ACC112 (cell line): ENCODE results near the gene EMSY.
A peak's percentile ranks its signal among the peaks of the same experiment; 100 is the strongest.

Experiments used
- H2AFZ ChIP-seq: fragments of 200-600 bp; sonication (generic); one replicate; pipeline ENCODE4 v1.6.0; 2017; ENCODE audit warnings: antibody characterized with exemption, low read length; ENCODE audit not compliant: unreplicated experiment
- H3K27ac ChIP-seq: fragments of 200-600 bp; sonication (generic); 2 replicates; pipeline ENCODE4 v1.5.1; 2014; ENCODE audit warnings: low read depth, mild to moderate bottlenecking, antibody characterized with exemption, low read length, moderate library complexity
- H3K27me3 ChIP-seq: fragments of 200-600 bp; sonication (generic); 2 replicates; pipeline ENCODE4 v1.6.1; 2014; ENCODE audit warnings: mild to moderate bottlenecking, antibody characterized with exemption, low read length, moderate library complexity, mixed read lengths; ENCODE audit not compliant: insufficient read depth
- H3K36me3 ChIP-seq: fragments of 200-600 bp; sonication (generic); 2 replicates; pipeline ENCODE4 v1.6.1; 2016; ENCODE audit warnings: mild to moderate bottlenecking, antibody characterized with exemption, low read length, moderate library complexity, mixed read lengths; ENCODE audit not compliant: insufficient read depth
- H3K4me1 ChIP-seq: fragments of 200-600 bp; sonication (generic); one replicate; pipeline ENCODE4 v1.6.1; 2016; ENCODE audit warnings: low read length, mixed read lengths; ENCODE audit not compliant: insufficient read depth, unreplicated experiment, control insufficient read depth
- H3K4me3 ChIP-seq: fragments of 200-600 bp; sonication (generic); 2 replicates; pipeline ENCODE4 v1.5.1; 2014; ENCODE audit warnings: mild to moderate bottlenecking, low read depth, low read length
- H3K79me2 ChIP-seq: fragments of 200-600 bp; sonication (generic); one replicate; pipeline ENCODE4 v1.6.0; 2016; ENCODE audit warnings: low read length; ENCODE audit not compliant: control insufficient read depth, unreplicated experiment, insufficient read depth

The EMSY gene

DNA sequence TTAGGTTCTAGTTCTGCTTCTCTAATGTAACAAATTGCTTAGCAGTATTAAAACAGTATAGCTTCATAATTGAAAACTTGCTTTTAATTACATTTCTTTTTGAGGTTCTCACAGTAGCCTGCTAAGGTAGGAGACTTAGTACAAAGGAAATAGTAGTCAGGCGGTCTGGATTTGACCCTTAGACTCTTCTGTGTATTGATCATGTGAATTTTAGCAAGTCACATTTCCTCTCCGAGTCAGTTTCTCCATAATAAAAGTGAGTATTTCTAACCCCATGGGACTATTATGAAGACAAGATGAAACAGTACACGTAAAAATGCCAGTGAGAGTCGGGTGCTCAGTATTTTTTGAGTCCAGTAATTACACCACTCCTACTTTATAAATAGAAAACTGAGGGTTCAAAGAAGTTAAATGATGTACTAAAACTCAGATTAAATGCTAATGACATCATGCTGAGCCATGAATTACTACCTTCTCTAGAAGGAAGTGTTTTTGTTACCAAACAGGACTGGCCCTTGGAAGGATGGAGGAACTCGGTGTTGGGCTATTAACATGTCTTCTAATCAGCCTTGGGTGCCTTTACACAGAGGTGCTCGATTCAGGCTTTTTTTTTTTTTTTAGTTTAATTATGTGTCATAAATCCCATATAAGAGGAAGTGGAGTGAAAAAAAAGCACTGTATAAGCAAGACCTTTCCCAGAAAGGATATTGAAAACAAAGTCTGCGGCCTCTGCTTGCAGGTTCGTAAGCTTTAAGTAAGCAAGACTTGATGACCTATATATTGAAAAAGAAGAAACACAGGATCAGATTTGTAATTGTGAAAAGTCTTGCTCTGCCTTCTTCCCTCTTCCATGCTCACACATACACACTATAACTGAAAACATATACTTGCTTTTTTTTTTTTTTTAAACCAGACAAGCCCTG is 109.0 kb downstream of the EMSY start:
- Histone ChIP-seq H3K27me3 (no peaks in the 10 kb centered on the region), H3K4me1 (peaks cover 29% of the 10 kb centered on the region), H3K79me2 (no peaks in the 10 kb centered on the region), H3K27ac (peak overlapping the region; percentile 20; the same call in 1 of the 2 replicates), H3K36me3 (no peaks in the 10 kb centered on the region), H2AFZ (peak overlapping the region; percentile 1), H3K4me3 (no peak overlapping the region)

- H3K27me3 ChIP-seq: no peaks in the 10 kb centered on the region
- H3K4me3 ChIP-seq: no peak overlapping the region
- H3K27ac ChIP-seq: no peak overlapping the region
- H3K79me2 ChIP-seq: no peaks in the 10 kb centered on the region
- H3K36me3 ChIP-seq: no peaks in the 10 kb centered on the region
- peaks cover 39% of the 10 kb centered on the region for H3K4me1 ChIP-seq
- no peak overlapping the region for H2AFZ ChIP-seq
These were observed 109.9 kb downstream of the EMSY start for GRCh38 chr11:76554767-76555166.

DNA sequence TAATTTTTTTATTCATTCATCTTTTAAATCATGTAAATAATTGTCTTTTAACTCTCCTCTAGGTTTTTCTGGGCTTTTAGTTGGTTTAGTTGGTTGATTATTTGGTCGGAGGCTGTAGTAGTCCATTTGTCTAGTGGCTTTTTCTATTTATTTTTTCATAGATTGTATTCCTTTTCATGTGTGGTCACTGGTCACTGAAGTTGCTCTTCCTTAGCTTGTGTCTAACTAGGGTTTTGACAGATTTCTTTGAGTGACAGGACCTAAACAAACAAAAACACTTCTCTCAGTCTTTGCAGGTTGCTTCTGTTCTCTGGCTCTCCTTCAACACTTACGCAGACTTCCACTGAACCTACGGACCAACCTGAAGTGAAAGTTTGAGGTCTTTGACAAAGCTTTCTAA is 112.6 kb downstream of the EMSY start:
- Histone ChIP-seq H3K27ac (no peak overlapping the region), H2AFZ (no peak overlapping the region), H3K4me3 (no peak overlapping the region), H3K79me2 (no peaks in the 10 kb centered on the region), H3K4me1 (peaks cover 35% of the 10 kb centered on the region), H3K27me3 (no peaks in the 10 kb centered on the region), H3K36me3 (no peaks in the 10 kb centered on the region)

GRCh38 chr11:76558473-76558872 is 113.7 kb downstream of the EMSY start:
- peaks cover 26% of the 10 kb centered on the region for H3K4me1 ChIP-seq
- no peaks in the 10 kb centered on the region for H3K36me3 ChIP-seq
- H3K79me2 ChIP-seq: no peaks in the 10 kb centered on the region
- no peaks in the 10 kb centered on the region for H3K27me3 ChIP-seq
- H3K27ac ChIP-seq: no peak overlapping the region
- no peak overlapping the region for H3K4me3 ChIP-seq
- H2AFZ ChIP-seq: no peak overlapping the region

DNA sequence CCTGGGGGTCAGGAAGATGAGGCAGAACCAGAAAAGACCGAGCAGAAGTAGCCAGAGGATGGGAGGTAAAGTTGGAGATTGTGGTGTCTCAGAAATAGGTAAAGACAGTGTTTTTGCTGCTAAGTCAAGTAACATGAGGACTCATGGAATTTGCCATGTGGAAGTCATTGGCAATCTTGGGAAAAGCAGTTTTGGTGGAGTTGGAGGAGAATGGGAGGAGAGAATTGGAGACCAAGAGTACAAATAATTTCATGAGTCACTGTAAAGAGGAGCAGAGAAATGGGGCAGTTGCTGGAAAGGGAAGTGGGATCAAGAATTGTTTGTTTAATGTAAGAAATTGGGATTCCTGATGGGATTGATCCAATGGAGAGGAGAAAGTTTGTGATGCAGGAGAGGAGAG is 114.1 kb downstream of the EMSY start:
- H3K36me3 ChIP-seq: no peaks in the 10 kb centered on the region
- no peak overlapping the region for H2AFZ ChIP-seq
- H3K27me3 ChIP-seq: no peaks in the 10 kb centered on the region
- peaks cover 23% of the 10 kb centered on the region for H3K4me1 ChIP-seq
- no peak overlapping the region for H3K4me3 ChIP-seq
- no peaks in the 10 kb centered on the region for H3K79me2 ChIP-seq
- H3K27ac ChIP-seq: no peak overlapping the region

DNA sequence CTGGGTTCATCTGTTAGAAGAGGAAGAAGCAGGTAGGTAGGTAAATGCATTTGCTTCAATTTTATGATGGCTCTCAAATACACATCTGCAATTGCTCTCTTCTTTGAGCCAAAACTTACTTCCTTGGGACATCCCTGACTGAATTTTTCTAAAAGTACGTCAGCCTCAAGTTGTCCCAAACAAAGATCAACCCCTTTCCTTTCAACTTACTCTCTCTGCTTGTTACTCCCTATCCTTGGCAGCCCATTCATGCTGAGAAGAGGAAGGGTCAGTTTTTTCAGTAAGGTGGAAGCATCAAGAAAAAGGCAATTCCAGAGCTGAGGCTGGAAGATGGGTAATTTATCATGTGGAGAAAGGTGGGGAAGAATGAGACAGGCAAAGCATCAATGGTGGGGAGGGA is 114.5 kb downstream of the EMSY start:
- Histone ChIP-seq H3K4me1 (peaks cover 23% of the 10 kb centered on the region), H3K79me2 (no peaks in the 10 kb centered on the region), H3K27ac (no peak overlapping the region), H3K36me3 (no peaks in the 10 kb centered on the region), H3K27me3 (no peaks in the 10 kb centered on the region), H2AFZ (no peak overlapping the region), H3K4me3 (no peak overlapping the region)

GRCh38 chr11:76560219-76560618 is 115.4 kb downstream of the EMSY start:
- no peaks in the 10 kb centered on the region for H3K79me2 ChIP-seq

GRCh38 chr11:76561245-76561644 is 116.4 kb downstream of the EMSY start:
- peaks cover 23% of the 10 kb centered on the region for H3K4me1 ChIP-seq
- H3K36me3 ChIP-seq: no peaks in the 10 kb centered on the region
- no peak overlapping the region for H3K4me3 ChIP-seq
- H3K79me2 ChIP-seq: no peaks in the 10 kb centered on the region
- no peak overlapping the region for H2AFZ ChIP-seq
- H3K27me3 ChIP-seq: no peaks in the 10 kb centered on the region
- H3K27ac ChIP-seq: no peak overlapping the region

More at GRCh38 chr11:76560219-76560618, 115.4 kb downstream of the EMSY start:
- Histone ChIP-seq H3K36me3 (no peaks in the 10 kb centered on the region), H3K27me3 (no peaks in the 10 kb centered on the region), H3K4me3 (no peak overlapping the region), H2AFZ (no peak overlapping the region), H3K27ac (no peak overlapping the region; the same call in 1 of the 2 replicates), H3K4me1 (peaks cover 23% of the 10 kb centered on the region)

DNA sequence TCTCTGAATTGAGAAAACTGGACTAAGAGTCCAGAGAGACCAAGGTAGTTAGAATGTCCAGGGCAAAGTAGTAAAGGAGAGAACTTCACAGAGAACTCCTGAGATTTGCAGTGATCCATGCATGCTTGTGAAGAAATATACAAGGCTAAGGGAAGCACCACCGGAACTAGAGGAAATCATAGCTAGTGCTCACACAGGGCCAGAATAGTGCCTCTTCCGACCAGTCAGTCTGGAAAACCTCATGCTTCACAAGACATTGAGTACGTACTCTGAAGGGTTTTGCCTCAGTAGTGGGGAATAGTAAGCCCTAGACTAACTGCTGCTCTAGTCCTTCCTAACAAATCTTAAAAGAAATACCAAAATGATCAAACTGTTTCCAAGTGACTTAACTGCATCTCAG is 117.7 kb downstream of the EMSY start:
- Histone ChIP-seq H3K27me3 (no peaks in the 10 kb centered on the region), H3K27ac (no peak overlapping the region), H3K36me3 (no peaks in the 10 kb centered on the region), H3K4me1 (peaks cover 23% of the 10 kb centered on the region), H2AFZ (no peak overlapping the region), H3K4me3 (no peak overlapping the region), H3K79me2 (no peaks in the 10 kb centered on the region)

DNA sequence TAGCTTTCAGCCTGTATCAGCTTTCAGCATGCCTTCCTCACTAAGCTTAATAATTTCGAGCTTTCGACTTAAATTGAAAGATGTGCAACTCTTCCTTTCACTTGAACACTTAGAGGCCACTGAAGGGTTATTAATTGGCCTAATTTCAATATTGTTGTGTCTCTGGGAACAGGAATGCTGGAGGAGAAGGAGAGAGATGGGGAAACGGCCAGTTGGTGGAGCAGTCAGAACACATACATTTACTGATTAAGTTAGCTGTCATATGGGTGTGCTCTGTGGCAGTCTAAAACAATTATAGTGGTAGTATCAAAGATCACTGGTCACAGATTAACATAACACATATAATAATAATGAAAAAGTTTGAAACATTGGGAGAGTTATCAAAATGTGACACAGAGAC is 119.5 kb downstream of the EMSY start:
- no peak overlapping the region for H3K4me3 ChIP-seq
- H3K36me3 ChIP-seq: no peaks in the 10 kb centered on the region
- H3K79me2 ChIP-seq: no peaks in the 10 kb centered on the region
- peaks cover 15% of the 10 kb centered on the region for H3K4me1 ChIP-seq
- H3K27ac ChIP-seq: no peak overlapping the region
- H3K27me3 ChIP-seq: no peaks in the 10 kb centered on the region
- no peak overlapping the region for H2AFZ ChIP-seq

DNA sequence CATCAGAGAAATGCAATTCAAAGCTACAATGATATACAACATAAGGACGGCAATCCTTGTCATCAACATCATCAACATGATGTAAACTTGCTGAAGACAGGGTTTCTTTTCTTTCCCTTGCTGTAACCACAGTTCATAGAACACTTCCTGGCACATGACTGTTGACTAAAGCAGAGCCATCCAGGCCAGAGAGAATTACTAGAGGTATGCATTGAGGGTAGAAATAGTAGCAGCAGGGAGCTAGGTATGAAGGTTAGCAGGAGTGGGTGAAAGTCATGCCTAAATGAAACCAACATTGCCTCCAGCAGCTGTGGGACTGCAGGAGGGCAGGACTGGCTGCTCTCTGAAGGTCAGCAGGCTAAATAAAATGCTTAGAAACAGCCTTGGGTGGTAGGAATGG is 122.0 kb downstream of the EMSY start:
- no peak overlapping the region for H3K4me3 ChIP-seq
- H2AFZ ChIP-seq: no peak overlapping the region
- H3K27ac ChIP-seq: no peak overlapping the region
- H3K4me1 ChIP-seq: no peaks in the 10 kb centered on the region
- H3K79me2 ChIP-seq: no peaks in the 10 kb centered on the region
- no peaks in the 10 kb centered on the region for H3K36me3 ChIP-seq
- H3K27me3 ChIP-seq: no peaks in the 10 kb centered on the region
